C4-2B (cell line): ENCODE results near the gene CCNY.

Experiments
- CTCF ChIP-seq: fragments of 450-650 bp; conservative IDR thresholded peaks from 2 replicates; pipeline ENCODE4 v1.5.1; 2017; ENCODE audit warnings: mild to moderate bottlenecking
- ZFX ChIP-seq: fragments of 450-650 bp; IDR thresholded peaks from 2 replicates; pipeline ENCODE4 v1.6.1; 2017

- TF ChIP-seq CTCF: no peak
- TF ChIP-seq ZFX: no peak
Measured at GRCh38 chr10:35304649-35305048, 31.7 kb upstream of the CCNY start.
